Activated naive CD4-positive, alpha-beta T cell treated with anti-CD3 and anti-CD28 coated beads, Interleukin-2, amount 50 U/mL, for 16 hours (primary cell): ENCODE measurements around the gene PGC.
A peak's percentile ranks its signal among the peaks of the same experiment; 100 is the strongest.

Source experiments
- DNase-seq: peaks from one replicate; pipeline ENCODE4 v3.0.0-alpha.2; 2020

Gene PGC

GRCh38 chr6:41747256-41748101 is at the start of gene PGC:
Gene PGC (minus strand): TSS chr6:41747397. CDS start chr6:41747334, 63 bp downstream.
- DNase-seq, result no peak

- no peak for DNase-seq
Measured at GRCh38 chr6:41796474-41796873, 49.3 kb upstream of the PGC start.

- no peak for DNase-seq
Measured at GRCh38 chr6:41791984-41792383, 44.8 kb upstream of the PGC start.

GRCh38 chr6:41791305-41791704 is 44.1 kb upstream of the PGC start:
- DNase-seq, result no peak

- DNase-seq, result no peak
Measured at GRCh38 chr6:41790045-41790444, 42.8 kb upstream of the PGC start.

- DNase-seq, result no peak
Measured at GRCh38 chr6:41789390-41789724, 42.2 kb upstream of the PGC start.

- peak; percentile 95 for DNase-seq
Measured at GRCh38 chr6:41787219-41787917, 40.2 kb upstream of the PGC start, which contains the start of gene TOMM6. Gene TOMM6 (plus strand): TSS chr6:41787694. CDS start chr6:41787698, 4 bp downstream.

- DNase-seq, result peak; percentile 91
Measured at GRCh38 chr6:41786451-41787218, 39.4 kb upstream of the PGC start.

- DNase-seq, result no peak
Measured at GRCh38 chr6:41785689-41786450, 38.7 kb upstream of the PGC start.

GRCh38 chr6:41785254-41785653 is 38.1 kb upstream of the PGC start:
- no peak for DNase-seq

- no peak for DNase-seq
Measured at GRCh38 chr6:41784581-41785171, 37.5 kb upstream of the PGC start.

GRCh38 chr6:41783106-41783780 is 36.0 kb upstream of the PGC start:
- no peak for DNase-seq

GRCh38 chr6:41781366-41781730 is 34.2 kb upstream of the PGC start:
- no peak for DNase-seq

- no peak for DNase-seq
Measured at GRCh38 chr6:41780551-41781365, 33.6 kb upstream of the PGC start, which contains the start of gene PRICKLE4. Gene PRICKLE4 (plus strand): TSS chr6:41780782. CDS start chr6:41783474, 2,692 bp downstream.

- peak; percentile 100 for DNase-seq
Measured at GRCh38 chr6:41779788-41780550, 32.8 kb upstream of the PGC start, which contains the start of gene FRS3. Gene FRS3 (minus strand): TSS chr6:41779900. CDS start chr6:41776987, 2,913 bp downstream.

- peak; percentile 19 for DNase-seq
Measured at GRCh38 chr6:41779336-41779735, 32.1 kb upstream of the PGC start.

- no peak for DNase-seq
Measured at GRCh38 chr6:41778895-41779294, 31.7 kb upstream of the PGC start.

GRCh38 chr6:41777551-41778285 is 30.5 kb upstream of the PGC start:
- DNase-seq, result no peak

GRCh38 chr6:41775293-41775882 is 28.2 kb upstream of the PGC start:
- DNase-seq, result no peak
